Trophoblast cell (in vitro differentiated cells and primary cell): Measurements from ENCODE around the gene GSG1L.

ENCODE experiments used
- DNase-seq, 2 donors: peaks; one replicate each; pipeline ENCODE4 v3.0.0-alpha.2; 2016
- H2AFZ ChIP-seq: 2 replicates; pipeline ENCODE4 v1.6.1; 2013; ENCODE audit warnings: low read length, moderate library complexity, mild to moderate bottlenecking; ENCODE audit not compliant: insufficient read depth, poor library complexity
- H2AK5ac ChIP-seq: 2 replicates; pipeline ENCODE4 v1.6.1; 2013; ENCODE audit warnings: mild to moderate bottlenecking, low read length
- H2BK120ac ChIP-seq: 2 replicates; pipeline ENCODE4 v1.6.1; 2013; ENCODE audit warnings: low read length, mild to moderate bottlenecking, moderate library complexity; ENCODE audit not compliant: insufficient read depth, poor library complexity
- H2BK12ac ChIP-seq: 2 replicates; pipeline ENCODE4 v1.6.1; 2013; ENCODE audit warnings: mild to moderate bottlenecking, low read length, moderate library complexity
- H2BK5ac ChIP-seq: 2 replicates; pipeline ENCODE4 v1.6.1; 2013; ENCODE audit warnings: low read length, low read depth, moderate library complexity, mild to moderate bottlenecking; ENCODE audit not compliant: poor library complexity
- H3K14ac ChIP-seq: 2 replicates; pipeline ENCODE4 v1.6.1; 2013; ENCODE audit warnings: mild to moderate bottlenecking, low read length
- H3K18ac ChIP-seq: 2 replicates; pipeline ENCODE4 v1.6.1; 2013; ENCODE audit warnings: mild to moderate bottlenecking, low read length
- H3K23ac ChIP-seq: 2 replicates; pipeline ENCODE4 v1.6.1; 2013; ENCODE audit warnings: low read length
- H3K27ac ChIP-seq: 2 replicates; pipeline ENCODE4 v1.5.1; 2013; ENCODE audit warnings: low read depth, mild to moderate bottlenecking, inconsistent platforms, low read length, moderate library complexity
- H3K27me3 ChIP-seq: 2 replicates; pipeline ENCODE4 v1.6.1; 2013; ENCODE audit warnings: inconsistent platforms, mild to moderate bottlenecking, low read length, moderate library complexity; ENCODE audit not compliant: insufficient read depth
- H3K36me3 ChIP-seq, 2 experiments: 1 replicate in 1 of 2; 2 replicates in 1 of 2; pipeline ENCODE4 v1.6.1; 2013; ENCODE audit warnings: low read length in 2 of 2, mild to moderate bottlenecking in 2 of 2, moderate library complexity in 1 of 2; ENCODE audit not compliant: insufficient read depth in 2 of 2, control insufficient read depth in 1 of 2
- H3K4ac ChIP-seq: 2 replicates; pipeline ENCODE4 v1.6.1; 2013; ENCODE audit warnings: low read depth, mild to moderate bottlenecking, low read length, moderate library complexity
- H3K4me1 ChIP-seq, 2 experiments: 1 replicate in 1 of 2; 2 replicates in 1 of 2; pipeline ENCODE4 v1.6.1; 2013; ENCODE audit warnings: low read length in 2 of 2, mild to moderate bottlenecking in 2 of 2, moderate library complexity in 1 of 2; ENCODE audit not compliant: insufficient read depth in 2 of 2, control insufficient read depth in 1 of 2
- H3K4me2 ChIP-seq: 2 replicates; pipeline ENCODE4 v1.6.1; 2013; ENCODE audit warnings: inconsistent platforms, mild to moderate bottlenecking, low read length, moderate library complexity
- H3K4me3 ChIP-seq: 2 replicates; pipeline ENCODE4 v1.5.1; 2013; ENCODE audit warnings: mild to moderate bottlenecking, low read depth, low read length, inconsistent platforms
- H3K79me1 ChIP-seq: one replicate; pipeline ENCODE4 v1.6.1; 2013; ENCODE audit warnings: low read length
- H3K79me2 ChIP-seq: 2 replicates; pipeline ENCODE4 v1.6.1; 2013; ENCODE audit warnings: low read length, mild to moderate bottlenecking; ENCODE audit not compliant: control insufficient read depth, insufficient read depth, poor library complexity
- H3K9ac ChIP-seq: 2 replicates; pipeline ENCODE4 v1.6.1; 2013; ENCODE audit warnings: mild to moderate bottlenecking, low read length
- H3K9me3 ChIP-seq: 2 replicates; pipeline ENCODE4 v1.6.1; 2013; ENCODE audit warnings: low read depth, mild to moderate bottlenecking, control low read depth, inconsistent platforms, low read length; ENCODE audit not compliant: insufficient read depth
- H4K12ac ChIP-seq: 2 replicates; pipeline ENCODE4 v1.6.1; 2013; ENCODE audit warnings: low read depth, mild to moderate bottlenecking, low read length, moderate library complexity
- H4K8ac ChIP-seq: 2 replicates; pipeline ENCODE4 v1.6.1; 2013; ENCODE audit warnings: low read depth, mild to moderate bottlenecking, low read length, moderate library complexity
- H4K91ac ChIP-seq: one replicate; pipeline ENCODE4 v1.6.1; 2013; ENCODE audit warnings: low read depth, mild to moderate bottlenecking, low read length, moderate library complexity
- WGBS: extraction: QIAGEN DNeasy Blood & Tissue Kit; methylation state at CpG from one replicate; pipeline ENCODE4 v1.1.7; 2013; ENCODE audit warnings: missing lambda C conversion rate; ENCODE audit not compliant: insufficient read length, insufficient coverage; ENCODE audit errors: extremely low coverage; 5-methylcytosine and 5-hydroxymethylcytosine counted together

GSG1L gene

DNA sequence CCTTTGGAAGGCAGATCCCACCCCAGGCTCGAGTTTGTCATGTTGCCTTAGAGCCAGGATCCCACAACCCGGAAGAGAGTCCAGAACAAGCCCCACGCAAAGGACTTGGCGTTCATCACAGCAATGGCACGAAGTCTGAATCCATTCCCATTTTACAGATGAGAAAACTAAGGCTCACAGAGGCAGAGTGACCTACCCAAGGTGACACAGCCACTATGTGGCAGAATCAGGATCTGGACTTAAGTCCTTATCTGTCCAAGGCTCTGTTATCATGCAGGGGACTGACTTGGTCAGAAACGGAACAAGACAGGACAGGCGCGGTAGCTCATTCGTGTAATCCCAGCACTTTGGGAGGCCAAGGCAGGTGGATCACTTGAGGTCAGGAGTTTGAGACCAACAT is 86.5 kb downstream of the GSG1L start:
- Histone ChIP-seq H3K14ac (no peak overlapping the region), H3K4me1 (no peaks in the 10 kb centered on the region), H3K36me3 (no peaks in the 10 kb centered on the region), H3K79me2 (no peaks in the 10 kb centered on the region), H2BK5ac (no peak overlapping the region), H3K9ac (no peak overlapping the region), H2AK5ac (no peak overlapping the region), H4K12ac (no peak overlapping the region), H3K9me3 (peaks cover 2% of the 10 kb centered on the region), H4K91ac (no peak overlapping the region), H2AFZ (no peak overlapping the region), H3K18ac (no peak overlapping the region), H3K4me2 (no peak overlapping the region), H3K27ac (no peak overlapping the region), H4K8ac (no peak overlapping the region), H3K4ac (no peak overlapping the region), H3K27me3 (no peaks in the 10 kb centered on the region), H3K4me3 (no peak overlapping the region), H3K23ac (no peak overlapping the region), H3K79me1 (no peaks in the 10 kb centered on the region), H2BK12ac (no peak overlapping the region), H2BK120ac (no peak overlapping the region)
- no CpG with 5 or more reads among the region's 9 CpGs for WGBS
- DNase-seq, result no peak

DNA sequence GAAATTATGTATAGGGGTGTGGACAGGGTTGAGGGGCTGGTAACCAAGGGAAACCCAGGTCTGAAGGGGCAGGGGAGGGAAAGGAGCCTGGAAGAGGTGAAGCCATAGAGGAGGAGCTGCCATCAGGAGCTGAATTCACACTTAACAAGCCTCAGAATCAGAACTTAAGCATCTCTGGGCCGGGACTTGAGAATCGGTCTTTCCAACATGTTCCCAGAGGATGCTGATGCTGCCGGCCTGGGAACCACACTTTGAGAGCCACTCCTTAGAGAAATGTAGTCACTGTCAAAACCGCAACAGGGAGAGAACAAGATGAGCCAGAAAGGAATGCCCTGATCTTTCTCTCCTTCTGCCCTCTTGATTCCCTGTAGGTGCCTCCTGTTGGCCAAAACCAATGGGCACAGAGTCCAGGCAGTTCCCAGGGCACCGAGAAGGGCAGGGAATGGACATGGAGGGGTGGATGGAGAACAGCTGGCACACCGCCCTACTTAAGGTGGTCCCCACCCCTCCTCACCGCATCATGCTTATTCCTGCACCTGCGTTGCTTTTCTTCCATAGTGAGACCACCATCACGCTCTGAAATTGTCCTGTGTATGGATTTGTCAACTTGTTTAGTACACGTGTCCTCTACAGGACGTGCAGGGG is 88.5 kb downstream of the GSG1L start:
- H3K79me1 ChIP-seq, result no peaks in the 10 kb centered on the region
- H3K9me3 ChIP-seq, result peaks cover 2% of the 10 kb centered on the region
- no CpG with 5 or more reads among the region's 11 CpGs for WGBS
- no peaks in the 10 kb centered on the region for H3K79me2 ChIP-seq
- no peak overlapping the region for H2BK120ac ChIP-seq
- H3K27me3 ChIP-seq, result no peaks in the 10 kb centered on the region
- no peak overlapping the region for H2BK5ac ChIP-seq
- H2AFZ ChIP-seq, result no peak overlapping the region
- H3K18ac ChIP-seq, result no peak overlapping the region
- no peak overlapping the region for H4K91ac ChIP-seq
- H3K14ac ChIP-seq, result no peak overlapping the region
- H3K4me2 ChIP-seq, result no peak overlapping the region
- peak overlapping the region; percentile 44 for H3K9ac ChIP-seq
- H3K4me3 ChIP-seq, result no peak overlapping the region
- no peaks in the 10 kb centered on the region for H3K36me3 ChIP-seq
- no peak overlapping the region for H3K27ac ChIP-seq
- H3K23ac ChIP-seq, result no peak overlapping the region
- H3K4ac ChIP-seq, result no peak overlapping the region
- H2AK5ac ChIP-seq, result no peak overlapping the region
- no peak overlapping the region for H4K12ac ChIP-seq
- no peak overlapping the region for H2BK12ac ChIP-seq
- no peak overlapping the region for H4K8ac ChIP-seq
- H3K4me1 ChIP-seq, result no peaks in the 10 kb centered on the region
- no peak for DNase-seq

DNA sequence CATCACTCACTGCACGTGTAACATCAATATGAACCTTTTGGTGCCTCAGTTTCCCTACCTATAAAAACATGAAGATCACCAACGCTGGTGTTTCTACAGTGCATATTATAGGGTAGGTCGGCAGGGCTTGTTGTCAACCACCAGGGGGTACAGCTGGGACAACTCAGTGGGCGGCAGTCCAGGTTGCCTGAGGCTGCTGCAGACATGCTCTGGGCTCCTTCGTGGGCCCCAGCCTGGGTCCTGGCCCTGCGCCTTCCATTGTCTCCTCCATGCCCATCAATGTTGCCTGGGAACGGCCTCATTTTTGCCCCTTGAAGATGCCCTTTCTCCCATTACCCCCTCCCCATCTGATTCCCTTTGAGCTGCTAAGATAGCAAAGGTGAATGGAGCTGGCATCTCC is 89.8 kb downstream of the GSG1L start:
- no peak overlapping the region for H2BK12ac ChIP-seq
- no peak overlapping the region for H4K8ac ChIP-seq
- no peak overlapping the region for H3K27ac ChIP-seq
- no peak overlapping the region for H2AFZ ChIP-seq
- no peak overlapping the region for H2AK5ac ChIP-seq
- H3K27me3 ChIP-seq, result no peaks in the 10 kb centered on the region
- no peaks in the 10 kb centered on the region for H3K4me1 ChIP-seq
- H3K79me1 ChIP-seq, result no peaks in the 10 kb centered on the region
- H2BK120ac ChIP-seq, result no peak overlapping the region
- H2BK5ac ChIP-seq, result no peak overlapping the region
- no peak overlapping the region for H3K18ac ChIP-seq
- no peaks in the 10 kb centered on the region for H3K36me3 ChIP-seq
- no peak overlapping the region for H3K4ac ChIP-seq
- no peak overlapping the region for H3K9ac ChIP-seq
- H4K12ac ChIP-seq, result no peak overlapping the region
- H3K4me2 ChIP-seq, result no peak overlapping the region
- no peak overlapping the region for H3K4me3 ChIP-seq
- H3K9me3 ChIP-seq, result peaks cover 2% of the 10 kb centered on the region
- no peak for DNase-seq
- H3K79me2 ChIP-seq, result no peaks in the 10 kb centered on the region
- no peak overlapping the region for H3K14ac ChIP-seq
- peak overlapping the region; percentile 63 for H3K23ac ChIP-seq
- no CpG with 5 or more reads among the region's 7 CpGs for WGBS
- H4K91ac ChIP-seq, result no peak overlapping the region

DNA sequence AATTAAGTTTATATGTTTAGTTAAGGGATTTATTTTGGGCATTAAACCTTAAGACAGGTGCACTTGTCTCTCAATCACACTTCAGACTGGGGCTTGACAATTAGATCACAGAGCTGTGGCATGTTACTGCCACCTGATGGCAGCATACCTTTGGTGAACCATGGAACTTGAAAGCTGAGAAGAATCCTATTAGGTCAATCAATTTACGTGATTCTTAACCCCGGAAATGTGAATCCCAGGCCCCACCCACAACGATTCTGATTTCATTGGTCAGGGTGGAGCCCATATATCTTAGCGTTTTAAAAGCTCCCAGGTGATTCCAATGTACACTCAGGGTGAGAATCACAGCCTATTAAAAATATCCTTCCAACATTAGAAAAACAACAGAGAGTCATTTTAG is 91.0 kb downstream of the GSG1L start:
- no peaks in the 10 kb centered on the region for H3K27me3 ChIP-seq
- no peak overlapping the region for H3K4me2 ChIP-seq
- no peak overlapping the region for H3K27ac ChIP-seq
- no peaks in the 10 kb centered on the region for H3K79me1 ChIP-seq
- no peaks in the 10 kb centered on the region for H3K79me2 ChIP-seq
- DNase-seq, result peak; percentile 27 to 62
- no peak overlapping the region for H3K4ac ChIP-seq
- H3K18ac ChIP-seq, result no peak overlapping the region
- no peaks in the 10 kb centered on the region for H3K4me1 ChIP-seq
- H3K23ac ChIP-seq, result no peak overlapping the region
- no peak overlapping the region for H4K12ac ChIP-seq
- no peak overlapping the region for H2BK5ac ChIP-seq
- H2BK120ac ChIP-seq, result no peak overlapping the region
- H2AK5ac ChIP-seq, result no peak overlapping the region
- H2AFZ ChIP-seq, result no peak overlapping the region
- H3K9ac ChIP-seq, result no peak overlapping the region
- H2BK12ac ChIP-seq, result no peak overlapping the region
- H4K8ac ChIP-seq, result no peak overlapping the region
- H4K91ac ChIP-seq, result no peak overlapping the region
- peaks cover 2% of the 10 kb centered on the region for H3K9me3 ChIP-seq
- H3K4me3 ChIP-seq, result no peak overlapping the region
- no peak overlapping the region for H3K14ac ChIP-seq
- no peaks in the 10 kb centered on the region for H3K36me3 ChIP-seq
- WGBS, result no CpG with 5 or more reads among the region's 4 CpGs
